GM18868 (cell line): ENCODE results near the gene SLC6A12.
"Not testable (repeated sequence)": the region's sequence is repeated elsewhere in the genome, so short reads cannot be mapped to it uniquely, and the experiment has no call there.

Experiments
- ATAC-seq: cut with Tn5 transposase; IDR thresholded peaks from one replicate; pipeline ENCODE4 v1.9.1; 2021; ENCODE audit warnings: mild to moderate bottlenecking, moderate library complexity; ENCODE audit not compliant: unreplicated experiment

The SLC6A12 gene

GRCh38 chr12:218728-219590 lies 5.0 kb upstream of the SLC6A12 start:
- no peak for ATAC-seq

DNA sequence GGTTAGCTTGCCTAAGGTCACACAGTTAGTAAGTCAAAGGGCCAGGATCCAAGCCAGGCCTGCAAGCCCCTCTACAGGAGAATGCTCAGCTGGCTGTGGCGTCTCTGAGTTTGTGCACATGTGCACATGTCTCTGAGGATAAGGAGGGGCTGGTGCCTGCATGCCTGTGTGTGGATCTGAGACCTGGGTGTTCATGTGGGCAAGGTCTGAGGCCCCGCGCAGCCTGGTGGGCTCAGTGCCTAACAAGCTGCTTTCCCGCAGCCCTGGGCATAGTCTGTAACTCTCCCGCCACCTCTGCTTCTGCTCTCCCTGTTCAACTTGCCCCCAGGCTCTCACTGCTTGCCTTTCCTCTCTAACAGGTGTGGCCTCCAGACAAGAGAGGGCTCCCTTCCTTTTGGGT lies 4.3 kb upstream of the SLC6A12 start:
- no peak for ATAC-seq

DNA sequence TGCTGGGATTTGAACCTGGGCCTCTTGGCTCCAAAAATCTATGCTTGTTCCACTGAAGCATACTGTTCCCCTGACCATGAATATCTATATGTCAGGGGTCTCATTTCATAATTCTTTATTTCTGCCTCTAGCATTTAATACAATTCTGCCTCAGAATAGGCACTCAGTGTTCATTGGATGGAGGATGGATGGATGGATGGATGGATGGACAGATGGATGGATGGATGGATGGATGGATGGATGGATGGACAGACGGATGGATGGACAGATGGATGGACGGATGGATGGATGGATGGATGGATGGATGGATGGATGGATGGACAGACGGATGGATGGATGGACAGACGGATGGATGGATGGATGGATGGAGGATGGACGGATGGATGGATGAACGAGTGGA lies 3.1 kb upstream of the SLC6A12 start:
- ATAC-seq = not testable (repeated sequence)

DNA sequence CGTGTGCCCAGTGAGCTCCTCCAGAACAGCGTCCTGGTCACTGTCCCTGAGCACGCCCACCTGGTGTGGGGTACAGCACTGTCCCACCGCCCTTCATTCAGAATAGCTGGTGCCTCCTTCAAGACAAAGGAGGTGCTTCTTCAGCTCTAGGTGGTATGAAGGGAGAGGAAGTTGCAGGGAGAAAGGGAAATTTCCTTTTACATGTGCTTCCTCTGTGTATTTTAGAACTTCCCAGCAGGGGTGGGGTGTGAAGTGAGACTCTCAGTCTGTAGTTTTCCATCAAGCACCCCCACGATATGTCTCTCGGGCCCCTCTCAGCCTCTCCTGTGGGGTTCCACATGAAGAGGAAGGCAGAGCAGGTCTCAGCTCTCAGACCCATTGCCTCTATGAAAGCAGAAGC lies 1.2 kb upstream of the SLC6A12 start:
- no peak for ATAC-seq

- ATAC-seq = no peak
Measured at GRCh38 chr12:213527-213932, 427 bp downstream of the SLC6A12 start.

GRCh38 chr12:212715-213526 lies 1.0 kb downstream of the SLC6A12 start:
- ATAC-seq = no peak

DNA sequence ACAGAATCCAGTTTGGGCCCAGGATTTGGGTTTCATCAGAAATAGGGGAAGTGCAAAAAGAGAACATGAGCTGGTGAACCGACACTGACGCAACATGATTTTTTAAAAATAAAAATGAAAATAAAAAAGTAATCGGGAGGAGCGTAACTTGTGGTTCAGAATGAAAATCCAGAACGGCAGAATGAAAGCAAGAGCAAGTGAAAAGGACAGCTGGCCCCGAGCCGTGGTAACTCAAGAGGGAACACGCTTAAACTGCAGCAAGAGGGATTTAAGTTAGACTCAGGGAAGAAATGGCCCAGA lies 1.6 kb downstream of the SLC6A12 start:
- ATAC-seq = no peak

DNA sequence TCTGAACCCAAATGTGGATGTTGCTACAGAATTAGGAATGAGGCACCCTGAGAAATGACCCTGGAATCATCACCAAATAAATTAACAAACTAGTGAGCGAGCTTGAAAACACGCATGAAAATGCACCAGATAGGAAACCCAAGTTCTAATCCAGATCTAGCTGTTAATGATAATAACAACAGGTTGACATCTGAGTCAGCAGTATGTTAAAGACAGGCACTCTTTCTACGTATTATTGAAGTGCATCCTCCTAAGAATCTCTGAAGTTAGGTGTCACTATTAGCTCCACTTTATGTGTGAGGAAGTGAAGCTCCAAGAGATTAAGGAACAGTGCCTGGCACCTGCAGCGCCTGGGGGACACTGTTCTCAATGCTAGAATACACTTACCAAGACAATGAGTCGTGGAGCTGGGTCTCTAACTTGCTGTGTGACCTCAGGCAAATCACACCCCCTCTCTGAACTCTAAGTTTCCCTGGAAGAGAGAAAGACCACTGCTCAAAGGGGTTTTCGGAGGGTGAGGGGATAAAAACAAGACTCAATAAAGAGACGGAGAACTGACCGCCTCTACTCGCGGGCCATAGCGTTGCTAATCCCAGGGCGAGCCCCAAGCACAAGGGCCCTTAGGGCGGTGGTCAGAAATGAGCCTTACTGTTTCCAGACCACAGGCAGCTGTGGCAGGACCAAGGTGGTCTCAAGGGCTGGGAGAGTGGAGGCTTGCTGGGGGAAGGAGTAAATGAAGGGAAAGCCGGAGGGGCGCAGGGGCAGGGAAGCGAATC lies 2.1 kb downstream of the SLC6A12 start:
- no peak for ATAC-seq

DNA sequence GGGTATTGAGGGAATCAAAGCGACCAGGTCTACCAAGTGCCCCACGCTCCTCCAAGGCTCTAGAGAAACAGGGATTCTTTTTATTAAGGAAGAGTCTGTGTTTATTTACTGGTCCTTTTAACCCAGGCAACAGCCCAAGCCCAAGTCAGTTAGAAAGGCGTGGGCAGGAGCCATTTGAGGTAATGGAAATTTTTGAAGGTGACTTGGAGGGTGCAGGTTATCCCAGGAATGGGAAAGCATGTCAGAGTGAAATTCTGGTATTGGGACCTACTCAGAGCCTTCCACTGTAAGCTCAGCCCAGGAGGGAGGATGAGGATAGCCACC lies 2.9 kb downstream of the SLC6A12 start:
- no peak for ATAC-seq

DNA sequence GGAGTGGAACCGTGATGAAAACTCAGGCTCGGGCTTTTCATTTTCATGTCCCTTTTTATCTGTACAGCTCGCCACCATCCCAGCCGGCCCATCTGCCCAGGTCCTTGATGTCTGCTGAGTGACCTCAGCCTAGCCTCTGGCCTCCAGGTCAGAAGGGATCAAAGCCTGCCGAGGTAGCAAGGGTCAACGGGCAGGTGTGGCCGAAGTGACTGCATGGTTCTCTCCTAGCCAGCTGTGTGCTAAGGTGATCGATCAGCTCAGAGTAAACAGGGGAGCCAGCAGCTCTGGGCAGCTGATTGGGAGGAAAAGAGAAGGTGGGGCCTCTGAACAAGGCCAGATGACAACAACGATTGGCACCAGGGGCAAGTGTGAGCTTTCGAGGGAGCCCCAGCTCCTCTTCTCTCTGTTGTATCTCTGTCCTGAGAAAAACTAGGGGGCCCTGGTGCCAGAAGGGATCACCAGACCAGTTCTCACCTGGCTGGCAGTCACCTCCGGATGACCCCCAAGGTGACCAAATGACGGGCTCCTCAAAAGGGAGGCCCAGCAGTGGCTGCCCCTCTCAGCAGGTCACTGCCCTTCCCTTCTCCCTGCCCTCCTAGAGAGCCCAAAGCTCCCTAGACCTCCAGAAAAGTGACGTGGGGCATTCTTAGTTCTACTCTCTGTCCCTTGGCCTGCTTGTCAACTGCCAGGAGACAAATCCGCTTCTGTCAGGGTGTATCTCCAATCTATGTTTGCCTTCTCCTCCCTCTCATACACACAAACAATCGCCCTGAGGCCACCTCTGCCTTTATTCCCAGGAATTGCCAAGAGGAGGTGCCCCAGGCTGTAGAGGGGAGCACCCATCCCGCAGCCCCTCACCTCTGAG lies 3.4 kb downstream of the SLC6A12 start:
- ATAC-seq = no peak

- no peak for ATAC-seq
Measured at GRCh38 chr12:209851-210250, 4.1 kb downstream of the SLC6A12 start.

DNA sequence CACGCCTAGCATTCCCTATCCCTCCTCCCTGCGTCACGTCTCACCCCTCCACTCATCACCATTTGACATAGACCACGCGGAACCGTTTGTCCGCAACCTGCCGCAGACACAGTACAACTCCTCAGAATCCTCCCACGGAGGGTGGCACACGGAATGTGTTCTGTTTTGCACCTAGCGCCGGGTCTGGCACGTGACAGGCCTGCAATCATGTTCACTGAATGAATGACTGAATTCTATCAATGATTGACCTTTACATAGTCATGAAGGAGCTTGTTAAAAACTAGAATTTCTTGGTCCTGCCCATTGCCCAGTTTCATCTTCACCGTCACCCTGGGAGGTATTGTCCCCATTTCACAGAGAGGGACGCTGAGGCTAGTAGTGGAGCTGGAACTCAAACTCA lies 4.7 kb downstream of the SLC6A12 start:
- ATAC-seq = no peak

DNA sequence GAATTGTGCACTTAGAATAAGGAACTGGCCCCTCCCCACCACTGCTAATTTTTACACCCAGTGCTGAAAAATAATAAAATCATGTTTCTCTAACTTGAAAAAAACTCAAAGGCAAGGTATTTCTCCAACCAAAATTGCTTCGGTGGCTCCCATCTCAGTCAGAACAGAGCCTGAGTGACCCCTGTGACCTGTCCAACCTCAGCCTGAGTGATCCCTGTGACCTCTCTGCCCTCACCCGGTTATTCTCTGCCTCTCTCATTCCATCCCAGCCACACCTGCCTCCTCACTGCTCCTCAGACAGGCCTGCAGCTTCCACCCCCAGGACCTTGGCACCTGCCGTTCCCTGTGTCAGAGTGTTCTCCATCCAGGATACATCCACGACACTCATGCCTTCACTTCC lies 5.1 kb downstream of the SLC6A12 start:
- ATAC-seq = no peak

DNA sequence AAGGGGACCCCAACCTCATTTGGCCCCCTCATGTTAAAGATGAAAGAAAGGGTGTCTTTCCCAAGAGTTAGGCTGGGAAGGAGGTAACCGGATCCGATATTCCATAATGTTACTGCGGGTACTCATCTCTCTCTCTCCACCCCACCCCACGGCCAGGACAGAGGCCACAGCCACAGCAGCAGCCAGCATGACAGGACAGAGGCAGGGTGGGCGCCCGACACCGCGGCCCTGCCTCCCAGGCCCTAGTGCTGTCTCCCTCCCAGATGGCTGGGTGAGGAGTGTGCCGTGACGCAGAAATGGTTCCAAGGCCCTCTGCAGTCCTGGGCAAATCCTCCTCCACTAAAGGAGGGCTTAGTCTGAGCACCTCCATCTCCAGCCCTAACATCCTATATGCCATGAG lies 6.2 kb downstream of the SLC6A12 start:
- ATAC-seq = no peak

- ATAC-seq = no peak
Measured at GRCh38 chr12:206746-207440, 7.1 kb downstream of the SLC6A12 start.

DNA sequence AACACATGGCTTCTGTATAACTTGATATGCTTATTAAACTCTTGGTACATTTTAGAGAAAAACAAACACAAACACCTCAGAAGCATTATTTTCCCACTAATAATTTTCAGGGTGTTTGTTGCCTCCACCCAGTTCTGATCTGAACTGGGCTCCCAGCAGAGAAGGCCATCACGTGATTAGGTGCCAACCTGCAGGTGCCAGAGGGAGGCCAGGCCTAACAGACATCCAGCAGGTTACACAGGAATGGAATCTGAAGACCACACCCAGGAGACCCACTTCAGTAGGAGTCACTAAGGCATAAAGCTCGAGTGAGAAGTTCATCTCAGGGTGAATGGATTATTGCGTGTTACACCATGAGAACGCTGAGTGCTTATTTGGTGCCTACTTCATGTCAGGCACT lies 8.9 kb downstream of the SLC6A12 start:
- no peak for ATAC-seq

DNA sequence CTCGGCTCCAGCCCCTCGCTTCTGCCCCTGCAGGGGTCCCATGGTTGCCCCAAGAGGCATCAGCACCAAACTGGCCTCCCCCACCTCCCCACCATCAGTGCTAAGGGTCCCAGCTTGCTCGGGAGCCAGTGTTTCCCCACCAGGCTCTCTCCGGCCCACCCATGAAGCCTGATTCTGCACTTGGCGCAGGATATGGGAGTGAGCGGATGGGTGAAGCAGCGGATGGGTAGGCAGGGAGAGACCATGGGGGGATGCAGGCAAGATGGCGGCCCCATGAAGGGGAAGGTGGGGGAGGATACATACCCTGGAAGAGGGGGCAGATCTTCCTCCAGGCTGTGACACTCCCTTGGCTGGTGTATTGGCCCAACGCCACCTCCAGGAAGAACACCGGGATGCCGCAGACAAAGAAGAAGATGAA lies 9.7 kb downstream of the SLC6A12 start:
- no peak for ATAC-seq

- ATAC-seq = no peak
Measured at GRCh38 chr12:203462-204260, 10.3 kb downstream of the SLC6A12 start.

DNA sequence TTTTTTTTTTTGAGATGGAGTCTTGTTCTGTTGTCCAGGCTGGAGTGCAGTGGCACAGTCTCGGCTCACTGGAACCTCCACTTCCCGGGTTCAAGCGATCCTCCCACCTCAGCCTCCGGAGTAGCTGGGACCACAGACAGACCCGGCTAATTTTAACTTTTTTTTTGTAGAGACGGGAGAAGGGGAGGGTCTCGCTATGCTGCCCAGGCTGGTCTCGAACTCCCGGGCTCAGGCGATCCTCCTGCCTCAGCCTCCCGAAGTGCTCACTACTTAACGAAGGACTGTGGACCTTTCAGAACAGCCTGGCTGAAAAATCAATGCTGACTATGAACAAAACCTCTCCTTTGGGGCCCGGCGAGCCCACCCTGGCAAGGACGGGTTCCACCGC lies 10.9 kb downstream of the SLC6A12 start:
- no peak for ATAC-seq
